Keratinocyte (primary cell): ENCODE data around the gene LMAN1. TPM values are rescaled to one million over a fixed set of nuclear protein-coding genes. Genes with fewer than 3 reads are reported as not detected.

Experiments used
- DNase-seq: peaks from one replicate; pipeline ENCODE4 v3.0.0-alpha.2; 2011; ENCODE audit warnings: low read depth, missing footprints, low spot score
- FAIRE-seq: peaks from 2 replicates; lab custom pipeline; 2011; peaks lifted over from hg19 to GRCh38; lab: Jason Lieb, UNC
- H2AFZ ChIP-seq: 2 replicates; pipeline ENCODE4 v1.6.0; 2012; ENCODE audit warnings: low read length, control low read depth, inconsistent platforms; ENCODE audit not compliant: control insufficient read depth
- H3K27ac ChIP-seq: 2 replicates; pipeline ENCODE4 v1.5.1; 2011; ENCODE audit warnings: low read length; ENCODE audit not compliant: control insufficient read depth, insufficient read depth
- H3K27me3 ChIP-seq: 3 replicates; pipeline ENCODE4 v1.6.0; 2011; ENCODE audit warnings: low read length; ENCODE audit not compliant: control insufficient read depth, insufficient read depth; ENCODE audit errors: extremely low read depth
- H3K36me3 ChIP-seq, 2 experiments: 2 replicates in 1 of 2; 3 replicates in 1 of 2; pipeline ENCODE4 v1.5.1; 2011; ENCODE audit warnings: low read length in 2 of 2, mild to moderate bottlenecking in 1 of 2; ENCODE audit not compliant: control insufficient read depth in 2 of 2, insufficient read depth in 2 of 2; ENCODE audit errors: extremely low read depth in 1 of 2
- H3K4me1 ChIP-seq: 3 replicates; pipeline ENCODE4 v1.5.1; 2011; ENCODE audit warnings: low read length; ENCODE audit not compliant: control insufficient read depth, insufficient read depth; ENCODE audit errors: extremely low read depth
- H3K4me2 ChIP-seq: 3 replicates; pipeline ENCODE4 v1.6.0; 2011; ENCODE audit warnings: low read depth, low read length; ENCODE audit not compliant: control insufficient read depth, insufficient read depth; ENCODE audit errors: extremely low read depth
- H3K4me3 ChIP-seq, 3 experiments: fragments of 200-600 bp in 1 of 3; sonication (generic) in 1 of 3; 2 replicates in 2 of 3; 3 replicates in 1 of 3; pipeline ENCODE4 v1.5.1; 2011 to 2016; ENCODE audit warnings: low read length in 3 of 3, mild to moderate bottlenecking in 3 of 3, control low read depth in 2 of 3, inconsistent platforms in 1 of 3, low read depth in 1 of 3, mixed read lengths in 1 of 3, mixed run types in 1 of 3, moderate library complexity in 1 of 3; ENCODE audit not compliant: control insufficient read depth in 2 of 3, insufficient read depth in 2 of 3; ENCODE audit errors: extremely low read depth in 1 of 3
- H3K79me2 ChIP-seq: 2 replicates; pipeline ENCODE4 v1.6.0; 2012; ENCODE audit warnings: low read length; ENCODE audit not compliant: control insufficient read depth, insufficient read depth
- H3K9ac ChIP-seq: 3 replicates; pipeline ENCODE4 v1.6.0; 2011; ENCODE audit warnings: low read length; ENCODE audit not compliant: control insufficient read depth, insufficient read depth; ENCODE audit errors: extremely low read depth
- H3K9me1 ChIP-seq: 3 replicates; pipeline ENCODE4 v1.6.0; 2011; ENCODE audit warnings: low read length; ENCODE audit not compliant: control insufficient read depth, insufficient read depth; ENCODE audit errors: extremely low read depth
- H3K9me3 ChIP-seq: 2 replicates; pipeline ENCODE4 v1.5.1; 2012; ENCODE audit warnings: low read depth, low read length; ENCODE audit not compliant: control insufficient read depth
- H4K20me1 ChIP-seq: 3 replicates; pipeline ENCODE4 v1.6.0; 2011; ENCODE audit warnings: low read length; ENCODE audit not compliant: control insufficient read depth, insufficient read depth; ENCODE audit errors: extremely low read depth
- EZH2 ChIP-seq: IDR thresholded peaks from one replicate; pipeline ENCODE4 v1.6.1; 2012; ENCODE audit warnings: inconsistent platforms, mild to moderate bottlenecking, low read length, moderate library complexity
- dilution Hi-C: fragments of 300-500 bp; cut with MboI; formaldehyde crosslinking; loops from one replicate; pipeline ENCODE4 v1.7.0; 2020; ENCODE audit warnings: low sequenced_read_pairs; ENCODE audit not compliant: extremely low pct_ligation_motif_present
- polyA plus RNA-seq, 5 experiments: library from polyadenylated mRNA; depleted of rRNA in 3 of 5; stranded (reverse) in 3 of 5; stranded (forward) in 1 of 5; unstranded in 1 of 5; fragments of >200 nt; gene quantifications; 1 replicate in 1 of 5; 2 replicates in 3 of 5; 3 replicates in 1 of 5; pipeline versions ENCODE4 v1.2.1 to v1.2.3, GENCODE V29; 2011 to 2012; ENCODE audit warnings: missing spikeins in 2 of 5, low read depth in 1 of 5, low replicate concordance in 1 of 5
- TF ChIP-seq, protein P1 (sequence below), 3 experiments: IDR thresholded peaks in 1 of 3; conservative IDR thresholded peaks in 1 of 3; optimal IDR thresholded peaks in 1 of 3; 2 replicates in 2 of 3; 3 replicates in 1 of 3; pipeline versions ENCODE3 to v1.5.1; 2011; ENCODE audit warnings: low read length in 3 of 3, mild to moderate bottlenecking in 3 of 3, moderate library complexity in 2 of 3, control low read depth in 1 of 3, inconsistent platforms in 1 of 3; ENCODE audit not compliant: insufficient read depth in 2 of 3; ENCODE audit errors: extremely low read depth in 1 of 3

The LMAN1 gene
- polyA plus RNA-seq, 1 donor (not counting 4 experiments of a cell fraction or from before 2014, with no cell fraction given), result 55.6 TPM

DNA sequence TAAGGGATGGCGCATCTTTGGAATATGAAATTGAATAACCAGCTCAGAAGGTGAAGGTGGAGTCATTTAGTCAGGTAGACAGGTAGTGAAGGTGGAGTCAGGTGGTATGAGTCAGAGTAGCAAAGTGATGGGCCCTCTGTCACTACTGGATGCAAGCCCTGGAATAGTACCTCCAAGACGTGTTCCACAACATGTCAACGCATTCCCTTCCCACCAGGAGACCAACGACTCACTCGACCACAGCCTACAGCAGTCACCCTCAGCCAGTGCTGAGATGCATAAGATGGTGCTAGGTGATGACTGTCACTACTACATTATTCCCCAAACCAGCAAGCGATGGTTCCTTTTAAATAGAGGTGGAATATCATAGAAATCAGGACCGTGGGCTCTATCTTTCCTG, 47.4 kb downstream of the LMAN1 start:
- Histone ChIP-seq H3K4me2 (no peak overlapping the region), H3K9me1 (no peaks in the 10 kb centered on the region), H4K20me1 (no peaks in the 10 kb centered on the region), H3K9ac (no peak overlapping the region), H3K9me3 (no peaks in the 10 kb centered on the region), H3K79me2 (no peaks in the 10 kb centered on the region), H3K27me3 (peaks cover 13% of the 10 kb centered on the region), H3K4me1 (no peaks in the 10 kb centered on the region), H3K4me3 (no peak overlapping the region), H3K36me3 (no peaks in the 10 kb centered on the region), H2AFZ (no peak overlapping the region), H3K27ac (no peak overlapping the region)
- TF ChIP-seq EZH2, result no peak
- TF ChIP-seq, protein P1, sequence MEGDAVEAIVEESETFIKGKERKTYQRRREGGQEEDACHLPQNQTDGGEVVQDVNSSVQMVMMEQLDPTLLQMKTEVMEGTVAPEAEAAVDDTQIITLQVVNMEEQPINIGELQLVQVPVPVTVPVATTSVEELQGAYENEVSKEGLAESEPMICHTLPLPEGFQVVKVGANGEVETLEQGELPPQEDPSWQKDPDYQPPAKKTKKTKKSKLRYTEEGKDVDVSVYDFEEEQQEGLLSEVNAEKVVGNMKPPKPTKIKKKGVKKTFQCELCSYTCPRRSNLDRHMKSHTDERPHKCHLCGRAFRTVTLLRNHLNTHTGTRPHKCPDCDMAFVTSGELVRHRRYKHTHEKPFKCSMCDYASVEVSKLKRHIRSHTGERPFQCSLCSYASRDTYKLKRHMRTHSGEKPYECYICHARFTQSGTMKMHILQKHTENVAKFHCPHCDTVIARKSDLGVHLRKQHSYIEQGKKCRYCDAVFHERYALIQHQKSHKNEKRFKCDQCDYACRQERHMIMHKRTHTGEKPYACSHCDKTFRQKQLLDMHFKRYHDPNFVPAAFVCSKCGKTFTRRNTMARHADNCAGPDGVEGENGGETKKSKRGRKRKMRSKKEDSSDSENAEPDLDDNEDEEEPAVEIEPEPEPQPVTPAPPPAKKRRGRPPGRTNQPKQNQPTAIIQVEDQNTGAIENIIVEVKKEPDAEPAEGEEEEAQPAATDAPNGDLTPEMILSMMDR (optimal IDR thresholded peaks at IDR 0.05 in 1 of 3, IDR thresholded peaks at IDR 0.05 in 1 of 3, conservative IDR thresholded peaks at IDR 0.05 in 1 of 3; ENCODE audit: extremely low read depth in 1 of 3, insufficient read depth in 2 of 3, low read length in 3 of 3), result no peak
- FAIRE-seq (peak; percentile 53), DNase-seq (no peak)
- dilution Hi-C loops, result no loop called here

DNA sequence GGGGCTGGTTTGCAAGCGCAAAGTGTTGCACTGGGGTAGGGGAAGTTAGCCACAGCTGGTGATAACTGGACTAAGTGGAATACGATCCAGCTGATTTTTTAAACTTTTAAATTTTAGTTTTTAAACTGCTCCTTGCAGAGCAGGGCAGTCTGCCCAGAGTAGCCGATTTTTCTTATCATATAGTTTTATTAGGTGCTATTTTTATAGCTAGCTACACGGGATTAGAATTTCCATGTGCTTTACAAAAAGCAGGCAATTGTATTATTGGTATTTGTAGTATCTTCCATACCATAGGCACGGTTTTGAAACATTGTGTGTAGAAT, 50.2 kb downstream of the LMAN1 start:
- H3K9ac ChIP-seq, result no peak overlapping the region
- FAIRE-seq, result no peak
- H2AFZ ChIP-seq, result peak overlapping the region; percentile 69
- no peaks in the 10 kb centered on the region for H3K9me3 ChIP-seq
- dilution Hi-C loops, result no loop called here
- H3K4me1 ChIP-seq, result no peaks in the 10 kb centered on the region
- DNase-seq, result no peak
- peak overlapping the region; percentile 74 for H3K4me2 ChIP-seq
- H3K27ac ChIP-seq, result no peak overlapping the region
- TF ChIP-seq, protein P1 (optimal IDR thresholded peaks at IDR 0.05 in 1 of 3, IDR thresholded peaks at IDR 0.05 in 1 of 3, conservative IDR thresholded peaks at IDR 0.05 in 1 of 3; ENCODE audit: extremely low read depth in 1 of 3, insufficient read depth in 2 of 3, low read length in 3 of 3), result no peak
- peak; percentile 59 for TF ChIP-seq EZH2
- H3K9me1 ChIP-seq, result no peaks in the 10 kb centered on the region
- no peaks in the 10 kb centered on the region for H4K20me1 ChIP-seq
- H3K27me3 ChIP-seq, result peaks cover 15% of the 10 kb centered on the region
- no peaks in the 10 kb centered on the region for H3K79me2 ChIP-seq
- no peaks in the 10 kb centered on the region for H3K36me3 ChIP-seq
- peak overlapping the region; percentile 4 to 38 (median 36) for H3K4me3 ChIP-seq
